Erythroblast (primary cell): Measurements from ENCODE around the gene ELP4.

Experiments used
- GATA1 ChIP-seq: IDR thresholded peaks from 2 replicates; pipeline ENCODE4 v1.6.1; 2011; ENCODE audit warnings: low read depth, mild to moderate bottlenecking, control low read depth, low read length, moderate library complexity
- POLR2A ChIP-seq: IDR thresholded peaks from 2 replicates; pipeline ENCODE4 v1.6.1; 2011; ENCODE audit warnings: mild to moderate bottlenecking, low read length

DNA sequence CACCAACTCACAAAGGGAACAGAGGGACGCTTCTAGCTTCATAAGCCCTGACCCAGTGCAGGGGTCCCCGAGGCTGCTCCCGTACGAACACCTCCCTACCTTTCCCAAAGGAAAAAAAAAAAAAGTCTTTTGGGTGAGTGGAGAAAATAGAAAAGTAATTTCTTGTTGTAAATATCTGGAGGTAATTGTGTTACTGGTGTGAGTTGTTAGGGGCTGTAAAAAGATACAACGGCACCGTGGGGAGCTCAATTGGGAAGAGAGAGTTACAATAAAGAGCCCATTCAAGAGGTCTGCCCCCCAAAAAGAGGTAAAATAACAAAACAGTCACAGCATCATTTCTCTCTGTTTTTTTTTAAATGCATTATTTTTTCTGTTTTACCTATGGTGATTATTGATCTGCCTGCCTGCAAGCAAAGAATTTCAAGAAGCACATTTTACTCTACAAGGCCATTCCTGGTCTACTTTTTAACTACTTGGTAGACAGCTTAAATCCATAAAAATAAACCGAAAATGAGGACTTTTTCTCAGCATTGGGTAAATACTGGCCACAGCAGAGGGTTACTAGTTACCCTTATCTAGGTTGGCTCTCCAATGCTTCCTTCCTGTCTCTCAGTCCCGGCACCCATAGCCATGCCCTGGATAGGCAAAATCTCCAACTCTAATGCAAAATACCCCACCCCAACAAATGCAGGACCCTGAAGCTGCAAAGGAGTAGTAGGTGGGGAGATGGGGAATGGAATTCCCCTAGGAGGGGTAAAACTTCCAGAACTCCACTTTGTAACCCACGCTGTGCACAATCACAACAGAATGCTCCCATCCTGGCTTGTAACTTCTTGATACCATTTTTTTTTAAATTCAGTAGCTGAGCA is 298.5 kb downstream of the ELP4 start:
- TF ChIP-seq POLR2A: no peak
- TF ChIP-seq GATA1: no peak
